GM03348 (cell line): ENCODE measurements around the gene CEACAM8.
"Not testable (repeated sequence)": the region's sequence is repeated elsewhere in the genome, so short reads cannot be mapped to it uniquely, and the experiment has no call there.

Source experiments
- DNase-seq: peaks from one replicate; pipeline ENCODE4 v3.0.0; 2012; ENCODE audit warnings: low spot score

The CEACAM8 gene

GRCh38 chr19:42573642-42574041 is 21.1 kb downstream of the CEACAM8 start:
- DNase-seq = no peak

GRCh38 chr19:42571116-42571515 is 23.6 kb downstream of the CEACAM8 start:
- DNase-seq = no peak

GRCh38 chr19:42569193-42569592 is 25.5 kb downstream of the CEACAM8 start:
- no peak for DNase-seq

- DNase-seq = no peak
Measured at GRCh38 chr19:42568006-42568405, 26.7 kb downstream of the CEACAM8 start.

GRCh38 chr19:42567567-42567966 is 27.2 kb downstream of the CEACAM8 start:
- no peak for DNase-seq

- DNase-seq = peak; percentile 83
Measured at GRCh38 chr19:42563352-42564210, 31.1 kb downstream of the CEACAM8 start.

GRCh38 chr19:42561512-42561911 is 33.2 kb downstream of the CEACAM8 start:
- DNase-seq = no peak

- DNase-seq = no peak
Measured at GRCh38 chr19:42560731-42561130, 34.0 kb downstream of the CEACAM8 start.

GRCh38 chr19:42558450-42559150 is 36.1 kb downstream of the CEACAM8 start:
- DNase-seq = no peak

GRCh38 chr19:42557386-42557871 is 37.3 kb downstream of the CEACAM8 start:
- DNase-seq = not testable (repeated sequence)

GRCh38 chr19:42555801-42556200 is 38.9 kb downstream of the CEACAM8 start:
- DNase-seq = no peak

- no peak for DNase-seq
Measured at GRCh38 chr19:42555317-42555716, 39.4 kb downstream of the CEACAM8 start.

- no peak for DNase-seq
Measured at GRCh38 chr19:42554046-42554575, 40.6 kb downstream of the CEACAM8 start.

- peak; percentile 87 for DNase-seq
Measured at GRCh38 chr19:42553292-42554045, 41.3 kb downstream of the CEACAM8 start.

- DNase-seq = no peak
Measured at GRCh38 chr19:42552086-42553065, 42.3 kb downstream of the CEACAM8 start.

GRCh38 chr19:42550521-42550920 is 44.2 kb downstream of the CEACAM8 start:
- DNase-seq = not testable (repeated sequence)

GRCh38 chr19:42549067-42549466 is 45.7 kb downstream of the CEACAM8 start:
- DNase-seq = not testable (repeated sequence)

- DNase-seq = no peak
Measured at GRCh38 chr19:42548552-42548951, 46.2 kb downstream of the CEACAM8 start.

- no peak for DNase-seq
Measured at GRCh38 chr19:42547929-42548328, 46.8 kb downstream of the CEACAM8 start.

- DNase-seq = no peak
Measured at GRCh38 chr19:42546831-42547500, 47.8 kb downstream of the CEACAM8 start.
